Natural killer cell (primary cell): ENCODE measurements around the gene TBPL2. TPM values are rescaled to one million over a fixed set of nuclear protein-coding genes. Genes with fewer than 3 reads are reported as not detected.

Experiments used
- ATAC-seq, 3 donors: fragments of 150-1000 bp in 2 of 3; fragments of 200-7000 bp in 1 of 3; cut with Tn5 transposase; 1 replicate in 1 of 3; 2 replicates in 2 of 3; pipeline ENCODE4 v1.10.0; 2021; ENCODE audit warnings: mild to moderate bottlenecking in 2 of 3, moderate library complexity in 2 of 3
- DNase-seq, 2 donors: peaks; one replicate each; pipeline versions ENCODE4 v3.0.0 to v3.0.0-alpha.2; 2013 to 2021; ENCODE audit warnings: mixed read lengths in 1 of 2
- H3K27ac ChIP-seq: one replicate; pipeline ENCODE4 v1.5.1; 2013; ENCODE audit warnings: mild to moderate bottlenecking, low read length
- H3K27me3 ChIP-seq: one replicate; pipeline ENCODE4 v1.6.1; 2013; ENCODE audit warnings: low read length; ENCODE audit not compliant: control insufficient read depth, insufficient read depth
- H3K36me3 ChIP-seq: one replicate; pipeline ENCODE4 v1.6.1; 2013; ENCODE audit warnings: low read length; ENCODE audit not compliant: control insufficient read depth, insufficient read depth
- H3K4me1 ChIP-seq: one replicate; pipeline ENCODE4 v1.6.1; 2013; ENCODE audit warnings: low read length; ENCODE audit not compliant: control insufficient read depth, insufficient read depth
- H3K4me3 ChIP-seq: one replicate; pipeline ENCODE4 v1.5.1; 2013; ENCODE audit warnings: low read length
- H3K9me3 ChIP-seq: one replicate; pipeline ENCODE4 v1.6.1; 2013; ENCODE audit warnings: low read length; ENCODE audit not compliant: control insufficient read depth, insufficient read depth
- H3K27ac Mint-ChIP-seq, 2 donors: one replicate each; pipeline ENCODE4 v1.8.0; 2022; ENCODE audit warnings: mild to moderate bottlenecking in 2 of 2, mixed read lengths in 2 of 2, moderate library complexity in 1 of 2
- H3K27me3 Mint-ChIP-seq, 2 donors: one replicate each; pipeline ENCODE4 v1.8.0; 2022; ENCODE audit warnings: low read depth in 2 of 2, mixed read lengths in 2 of 2
- H3K36me3 Mint-ChIP-seq: one replicate; pipeline ENCODE4 v1.8.0; 2022; ENCODE audit warnings: mixed read lengths
- H3K4me1 Mint-ChIP-seq, 2 donors: one replicate each; pipeline ENCODE4 v1.8.0; 2022; ENCODE audit warnings: mixed read lengths in 2 of 2
- H3K4me3 Mint-ChIP-seq: one replicate; pipeline ENCODE4 v1.8.0; 2022; ENCODE audit warnings: mild to moderate bottlenecking, moderate library complexity, mixed read lengths
- H3K9me3 Mint-ChIP-seq, 2 donors: one replicate each; pipeline ENCODE4 v1.8.0; 2022; ENCODE audit warnings: mixed read lengths in 2 of 2
- WGBS: methylation state at CpG from one replicate; pipeline ENCODE4 v1.1.7; 2013; ENCODE audit warnings: missing lambda C conversion rate; ENCODE audit not compliant: insufficient coverage; 5-methylcytosine and 5-hydroxymethylcytosine counted together
- intact Hi-C: fragments of 100-400 bp; cut with micrococcal nuclease; formaldehyde crosslinking; loops from one replicate; pipeline ENCODE4 v1.14.2; 2022
- total RNA-seq, 4 donors: library from RNA; stranded (reverse); fragments of 120-200 nt in 1 of 4; gene quantifications; one replicate each; pipeline versions ENCODE4 v1.2.3 to v1.2.4, GENCODE V29; 2013 to 2022
- TF ChIP-seq, protein P1 (sequence below): fragments of 200-600 bp; IDR thresholded peaks from one replicate; pipeline ENCODE4 v1.8.0; 2022; ENCODE audit warnings: antibody characterized with exemption

TBPL2 gene
- total RNA-seq, 3 donors from 2014 or later (not counting 1 experiment from before 2014, with no cell fraction given) = not detected

DNA sequence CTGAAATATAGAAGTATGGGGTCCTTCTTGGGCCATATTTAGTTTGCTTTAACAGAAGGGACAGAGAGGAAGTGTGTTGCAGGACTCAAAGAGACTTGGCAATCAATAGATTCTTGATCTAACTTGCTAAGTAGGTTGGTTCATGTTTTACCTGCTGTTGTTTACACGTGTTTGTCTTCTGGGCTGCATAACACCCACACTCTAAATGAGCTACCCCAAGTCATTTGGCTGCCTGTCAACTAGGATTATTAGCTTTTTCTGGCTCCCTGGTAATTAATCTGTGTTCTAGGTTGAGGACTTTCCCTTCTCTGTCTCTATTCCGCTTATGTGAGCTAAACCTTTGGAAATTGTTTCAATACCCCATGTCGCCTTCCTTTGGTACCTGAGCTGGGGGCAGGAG lies 10.1 kb upstream of the TBPL2 start:
- DNase-seq (no peak), ATAC-seq (no peak)
- peaks cover 6 to 12% of the 10 kb centered on the region in 2 donors for H3K27me3 Mint-ChIP-seq
- H3K27ac Mint-ChIP-seq = no peak overlapping the region
- no peaks in the 10 kb centered on the region for H3K4me1 Mint-ChIP-seq
- Histone ChIP-seq H3K27ac (no peak overlapping the region), H3K27me3 (no peaks in the 10 kb centered on the region), H3K36me3 (no peaks in the 10 kb centered on the region), H3K4me3 (no peak overlapping the region), H3K9me3 (no peaks in the 10 kb centered on the region), H3K4me1 (no peaks in the 10 kb centered on the region)
- intact Hi-C loops = no loop called here
- no peak overlapping the region for H3K4me3 Mint-ChIP-seq
- H3K36me3 Mint-ChIP-seq = no peaks in the 10 kb centered on the region
- no peaks in the 10 kb centered on the region for H3K9me3 Mint-ChIP-seq
- TF ChIP-seq, protein P1, sequence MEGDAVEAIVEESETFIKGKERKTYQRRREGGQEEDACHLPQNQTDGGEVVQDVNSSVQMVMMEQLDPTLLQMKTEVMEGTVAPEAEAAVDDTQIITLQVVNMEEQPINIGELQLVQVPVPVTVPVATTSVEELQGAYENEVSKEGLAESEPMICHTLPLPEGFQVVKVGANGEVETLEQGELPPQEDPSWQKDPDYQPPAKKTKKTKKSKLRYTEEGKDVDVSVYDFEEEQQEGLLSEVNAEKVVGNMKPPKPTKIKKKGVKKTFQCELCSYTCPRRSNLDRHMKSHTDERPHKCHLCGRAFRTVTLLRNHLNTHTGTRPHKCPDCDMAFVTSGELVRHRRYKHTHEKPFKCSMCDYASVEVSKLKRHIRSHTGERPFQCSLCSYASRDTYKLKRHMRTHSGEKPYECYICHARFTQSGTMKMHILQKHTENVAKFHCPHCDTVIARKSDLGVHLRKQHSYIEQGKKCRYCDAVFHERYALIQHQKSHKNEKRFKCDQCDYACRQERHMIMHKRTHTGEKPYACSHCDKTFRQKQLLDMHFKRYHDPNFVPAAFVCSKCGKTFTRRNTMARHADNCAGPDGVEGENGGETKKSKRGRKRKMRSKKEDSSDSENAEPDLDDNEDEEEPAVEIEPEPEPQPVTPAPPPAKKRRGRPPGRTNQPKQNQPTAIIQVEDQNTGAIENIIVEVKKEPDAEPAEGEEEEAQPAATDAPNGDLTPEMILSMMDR = no peak
- 94% methylated on average over 3 of the region's 3 CpGs for WGBS

DNA sequence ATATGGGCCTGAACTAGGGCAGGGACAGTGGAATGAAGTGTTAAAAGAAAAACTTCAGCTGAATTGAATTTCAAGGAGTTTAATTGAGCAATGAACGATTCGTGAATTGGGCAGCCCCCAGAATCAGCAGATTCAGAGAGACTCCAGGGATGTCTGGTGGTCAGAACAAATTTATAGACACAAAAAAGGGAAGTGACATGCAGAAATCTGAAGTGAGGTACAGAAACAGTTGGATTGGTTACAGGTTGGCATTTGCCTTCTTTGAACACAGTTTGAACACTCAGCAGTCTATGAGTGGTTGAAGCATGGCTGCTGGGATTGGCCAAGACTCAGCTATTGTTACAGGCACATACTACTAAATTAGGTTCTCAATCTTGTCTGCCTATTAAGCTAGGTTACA lies 9.7 kb upstream of the TBPL2 start:
- no peaks in the 10 kb centered on the region for H3K4me1 ChIP-seq
- TF ChIP-seq, protein P1 = no peak
- H3K9me3 ChIP-seq = no peaks in the 10 kb centered on the region
- Mint-ChIP-seq H3K4me3 (no peak overlapping the region), H3K4me1 (no peaks in the 10 kb centered on the region), H3K27ac (no peak overlapping the region), H3K36me3 (no peaks in the 10 kb centered on the region), H3K27me3 (peaks cover 6 to 12% of the 10 kb centered on the region in 2 donors), H3K9me3 (no peaks in the 10 kb centered on the region)
- no peaks in the 10 kb centered on the region for H3K36me3 ChIP-seq
- H3K27ac ChIP-seq = no peak overlapping the region
- H3K4me3 ChIP-seq = no peak overlapping the region
- 27% methylated on average over 2 of the region's 2 CpGs for WGBS
- no peak for DNase-seq
- intact Hi-C loops = no loop called here
- no peak for ATAC-seq
- no peaks in the 10 kb centered on the region for H3K27me3 ChIP-seq

DNA sequence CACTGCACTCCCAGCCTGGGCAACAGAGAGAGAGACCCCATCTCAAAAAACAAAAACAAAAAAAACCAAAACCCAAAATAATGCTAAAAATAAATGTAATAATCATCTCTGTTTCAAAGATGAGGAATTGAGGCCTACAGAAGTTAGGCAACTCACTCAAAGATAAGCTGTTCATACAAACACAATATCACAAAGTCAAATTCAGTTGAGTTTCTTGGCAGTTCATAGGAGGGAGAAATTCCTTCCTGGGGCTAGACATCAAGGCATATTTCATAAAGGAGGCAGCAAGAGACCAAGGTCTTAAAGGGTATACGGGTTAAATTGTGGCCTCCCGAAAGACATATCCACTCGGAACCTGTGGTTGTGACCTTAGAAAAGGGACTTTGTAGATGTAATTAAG lies 8.7 kb upstream of the TBPL2 start:
- H3K4me3 ChIP-seq = no peak overlapping the region
- intact Hi-C loops = no loop called here
- no peak overlapping the region for H3K27ac ChIP-seq
- H3K4me1 ChIP-seq = no peaks in the 10 kb centered on the region
- Mint-ChIP-seq H3K4me3 (no peak overlapping the region), H3K9me3 (no peaks in the 10 kb centered on the region), H3K27ac (no peak overlapping the region), H3K36me3 (no peaks in the 10 kb centered on the region), H3K27me3 (peaks cover 3 to 5% of the 10 kb centered on the region in 2 donors), H3K4me1 (no peaks in the 10 kb centered on the region)
- 90% methylated on average over 3 of the region's 3 CpGs for WGBS
- ATAC-seq (no peak), DNase-seq (no peak)
- TF ChIP-seq, protein P1 = no peak
- H3K9me3 ChIP-seq = no peaks in the 10 kb centered on the region
- H3K36me3 ChIP-seq = no peaks in the 10 kb centered on the region
- H3K27me3 ChIP-seq = no peaks in the 10 kb centered on the region

DNA sequence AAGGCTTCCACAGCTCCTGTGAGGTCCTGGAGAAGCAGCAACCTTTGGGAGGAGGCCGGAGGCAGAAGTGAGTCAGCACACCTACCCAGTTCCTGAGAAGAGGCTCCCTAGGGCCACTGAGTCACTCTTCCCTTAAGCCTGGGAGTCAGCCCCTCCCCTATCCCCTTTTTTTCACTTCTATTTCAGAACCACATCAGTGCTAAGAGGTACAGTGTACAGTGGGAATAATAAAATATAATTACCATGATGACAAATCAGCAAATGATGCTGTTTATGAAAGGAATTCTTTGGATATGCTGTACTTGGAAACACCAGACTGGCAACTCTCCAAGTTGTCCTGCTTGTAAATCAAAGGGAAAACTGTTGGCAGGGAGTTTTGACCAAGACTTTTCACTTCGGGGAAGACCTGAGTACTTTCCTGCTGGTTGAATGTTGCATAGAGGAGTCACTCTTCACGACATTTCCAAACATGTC lies 7.8 kb upstream of the TBPL2 start:
- H3K9me3 Mint-ChIP-seq = no peaks in the 10 kb centered on the region
- Histone ChIP-seq H3K36me3 (no peaks in the 10 kb centered on the region), H3K27me3 (no peaks in the 10 kb centered on the region), H3K9me3 (no peaks in the 10 kb centered on the region), H3K4me3 (no peak overlapping the region), H3K4me1 (no peaks in the 10 kb centered on the region), H3K27ac (no peak overlapping the region)
- ATAC-seq (no peak), DNase-seq (no peak)
- TF ChIP-seq, protein P1 = no peak
- no peaks in the 10 kb centered on the region for H3K36me3 Mint-ChIP-seq
- no peaks in the 10 kb centered on the region for H3K27me3 Mint-ChIP-seq
- H3K4me3 Mint-ChIP-seq = no peak overlapping the region
- H3K4me1 Mint-ChIP-seq = no peaks in the 10 kb centered on the region
- no peak overlapping the region for H3K27ac Mint-ChIP-seq
- WGBS = 81% methylated on average over 3 of the region's 3 CpGs
- intact Hi-C loops = no loop called here
